ENCODE results near the gene CCL27.

The CCL27 gene

DNA sequence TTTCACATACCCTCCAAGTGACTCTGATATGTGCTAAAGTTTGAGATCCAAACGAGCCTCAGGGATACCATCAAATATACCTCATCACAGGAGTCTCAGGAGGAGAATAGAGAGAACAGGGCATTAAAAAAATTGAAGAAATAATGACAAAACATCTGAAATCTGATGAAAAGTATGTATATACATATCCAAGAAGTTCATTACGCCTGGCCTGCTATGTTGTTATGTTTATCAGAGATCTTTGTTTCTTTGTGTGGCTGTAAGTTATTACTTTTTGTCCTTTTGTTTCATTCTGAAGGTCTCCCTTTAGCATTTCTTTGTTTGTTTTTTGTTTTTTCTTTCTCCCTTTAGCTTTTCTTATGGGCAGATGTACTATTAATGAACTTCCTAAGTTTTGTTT lies 31.1 kb upstream of the CCL27 start:
- Histone ChIP-seq H3K79me2 (ENCODE audit: insufficient read depth, low read depth) (no peaks in the 10 kb centered on the region), H3K27me3 (ENCODE audit: insufficient read depth, low read depth) (no peaks in the 10 kb centered on the region), H3K4me2 (no peak overlapping the region), H2AFZ (ENCODE audit: low read depth) (no peak overlapping the region), H4K20me1 (ENCODE audit: insufficient read depth) (no peaks in the 10 kb centered on the region), H3K4me3 (IDR thresholded peaks at IDR 0.05; ENCODE audit: insufficient read depth, low read depth, low read length) (no peak overlapping the region), H3K4me1 (ENCODE audit: low read depth, poor library complexity, severe bottlenecking) (no peaks in the 10 kb centered on the region), H3K36me3 (ENCODE audit: insufficient read depth) (no peaks in the 10 kb centered on the region), H3K27ac (no peak overlapping the region), H3K9ac (no peak overlapping the region)
- TF ChIP-seq, protein P1, sequence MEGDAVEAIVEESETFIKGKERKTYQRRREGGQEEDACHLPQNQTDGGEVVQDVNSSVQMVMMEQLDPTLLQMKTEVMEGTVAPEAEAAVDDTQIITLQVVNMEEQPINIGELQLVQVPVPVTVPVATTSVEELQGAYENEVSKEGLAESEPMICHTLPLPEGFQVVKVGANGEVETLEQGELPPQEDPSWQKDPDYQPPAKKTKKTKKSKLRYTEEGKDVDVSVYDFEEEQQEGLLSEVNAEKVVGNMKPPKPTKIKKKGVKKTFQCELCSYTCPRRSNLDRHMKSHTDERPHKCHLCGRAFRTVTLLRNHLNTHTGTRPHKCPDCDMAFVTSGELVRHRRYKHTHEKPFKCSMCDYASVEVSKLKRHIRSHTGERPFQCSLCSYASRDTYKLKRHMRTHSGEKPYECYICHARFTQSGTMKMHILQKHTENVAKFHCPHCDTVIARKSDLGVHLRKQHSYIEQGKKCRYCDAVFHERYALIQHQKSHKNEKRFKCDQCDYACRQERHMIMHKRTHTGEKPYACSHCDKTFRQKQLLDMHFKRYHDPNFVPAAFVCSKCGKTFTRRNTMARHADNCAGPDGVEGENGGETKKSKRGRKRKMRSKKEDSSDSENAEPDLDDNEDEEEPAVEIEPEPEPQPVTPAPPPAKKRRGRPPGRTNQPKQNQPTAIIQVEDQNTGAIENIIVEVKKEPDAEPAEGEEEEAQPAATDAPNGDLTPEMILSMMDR (conservative IDR thresholded peaks at IDR 0.05; ENCODE audit: low read depth, low read length) = no peak

DNA sequence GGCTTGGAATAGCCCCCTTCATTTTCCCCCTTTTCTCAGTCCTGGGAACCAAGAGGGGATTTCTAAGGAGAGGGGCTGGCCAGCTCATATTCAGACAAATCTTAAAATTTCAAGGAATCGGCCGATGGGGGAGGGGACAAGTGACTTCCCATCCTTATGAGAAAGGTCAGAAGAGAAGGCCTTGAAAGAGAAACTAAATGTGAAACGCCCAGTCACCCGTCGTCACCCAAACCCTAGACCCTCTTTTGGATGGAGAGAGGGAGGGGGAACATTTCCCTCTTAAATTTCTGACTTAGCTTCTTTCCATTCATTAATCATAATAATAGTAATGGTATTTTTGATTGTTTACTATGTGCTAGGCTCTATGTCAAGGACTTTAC lies 29.5 kb upstream of the CCL27 start:
- Histone ChIP-seq H3K27ac (no peak overlapping the region), H3K4me1 (ENCODE audit: low read depth, poor library complexity, severe bottlenecking) (no peaks in the 10 kb centered on the region), H3K79me2 (ENCODE audit: insufficient read depth, low read depth) (no peaks in the 10 kb centered on the region), H3K4me3 (IDR thresholded peaks at IDR 0.05; ENCODE audit: insufficient read depth, low read depth, low read length) (no peak overlapping the region), H3K9ac (no peak overlapping the region), H2AFZ (ENCODE audit: low read depth) (no peak overlapping the region), H3K27me3 (ENCODE audit: insufficient read depth, low read depth) (no peaks in the 10 kb centered on the region), H3K4me2 (no peak overlapping the region), H4K20me1 (ENCODE audit: insufficient read depth) (no peaks in the 10 kb centered on the region), H3K36me3 (ENCODE audit: insufficient read depth) (no peaks in the 10 kb centered on the region)
- TF ChIP-seq, protein P1 (conservative IDR thresholded peaks at IDR 0.05; ENCODE audit: low read depth, low read length) = no peak

DNA sequence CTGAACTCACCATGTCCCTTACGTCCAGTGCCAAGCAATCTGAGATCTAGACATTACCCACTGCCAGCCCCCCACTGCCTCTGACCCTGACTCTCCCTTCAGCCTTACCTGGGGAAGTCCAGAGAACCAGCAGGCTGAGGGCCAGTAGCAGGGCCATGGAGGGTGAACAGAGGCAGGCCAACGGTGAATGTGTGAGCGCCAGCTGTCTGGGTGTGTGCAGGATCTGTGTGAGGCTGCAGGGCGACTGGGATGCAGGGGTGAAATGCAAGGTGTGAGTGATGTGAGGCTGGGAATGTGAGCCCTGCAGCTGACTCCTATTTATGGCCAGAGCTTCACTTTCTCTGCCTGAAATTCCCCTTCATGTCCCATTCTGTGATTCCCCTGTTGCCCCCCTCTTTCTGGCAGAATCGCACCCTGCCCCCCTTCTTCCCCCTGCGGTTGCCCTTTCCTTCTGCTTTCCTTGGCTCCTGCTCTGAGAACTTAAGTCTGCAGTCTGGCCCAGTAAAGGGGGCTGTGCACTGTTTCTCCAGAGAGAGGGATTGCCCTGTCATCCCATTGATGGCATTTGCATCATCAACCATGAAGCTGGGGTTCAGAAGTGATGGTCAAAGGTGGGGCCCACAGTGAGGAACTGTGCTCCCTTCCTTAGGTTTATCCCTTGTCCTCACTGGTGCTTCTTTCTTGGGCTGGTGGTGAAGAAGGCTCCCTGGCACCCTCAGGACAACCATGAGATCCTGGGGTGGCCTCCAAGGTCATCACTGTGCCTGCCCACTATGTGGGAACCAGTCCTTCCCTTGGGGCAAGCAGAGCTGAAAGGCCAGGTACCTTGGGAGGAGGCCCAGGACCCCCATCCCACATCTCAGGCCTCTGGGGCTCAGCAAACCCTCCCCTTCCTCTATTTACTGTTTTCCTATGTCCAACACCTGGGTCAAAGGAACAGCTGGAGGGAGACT lies 28.8 kb upstream of the CCL27 start, which contains the start of gene CCL19:
CCL19 (minus strand) TSS at position 294 of the 953 bp plus-strand sequence; CDS start at position 157, 137 bp downstream.
- Histone ChIP-seq H3K9ac (no peak within 1 kb of the TSS), H3K4me3 (IDR thresholded peaks at IDR 0.05; ENCODE audit: insufficient read depth, low read depth, low read length) (no peak within 1 kb of the TSS), H4K20me1 (ENCODE audit: insufficient read depth) (no peaks in the 10 kb centered on the region)

DNA sequence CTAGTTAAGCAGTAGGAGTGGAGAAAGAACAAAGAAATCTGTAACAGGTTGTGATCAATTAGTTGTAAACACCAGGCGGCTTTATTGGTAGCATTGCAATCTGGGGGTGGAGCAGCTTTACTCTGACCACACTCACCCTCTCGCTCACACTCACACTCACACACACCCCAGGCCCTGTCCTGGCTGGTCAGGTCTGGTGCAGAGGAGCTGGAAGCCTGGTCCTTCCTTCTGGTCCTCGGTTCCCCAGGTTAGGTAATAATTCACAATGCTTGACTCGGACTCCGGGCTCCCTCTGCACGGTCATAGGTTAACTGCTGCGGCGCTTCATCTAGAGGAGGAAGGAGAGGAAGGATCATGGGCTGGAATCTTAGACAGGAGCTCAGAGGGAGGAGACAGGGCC lies 27.1 kb upstream of the CCL27 start:
- TF ChIP-seq, protein P1 (conservative IDR thresholded peaks at IDR 0.05; ENCODE audit: low read depth, low read length) = no peak
- H3K4me3 ChIP-seq (IDR thresholded peaks at IDR 0.05; ENCODE audit: insufficient read depth, low read depth, low read length) = no peak overlapping the region
- H3K27me3 ChIP-seq (ENCODE audit: insufficient read depth, low read depth) = no peaks in the 10 kb centered on the region
- no peaks in the 10 kb centered on the region for H3K36me3 ChIP-seq (ENCODE audit: insufficient read depth)
- H3K4me1 ChIP-seq (ENCODE audit: low read depth, poor library complexity, severe bottlenecking) = no peaks in the 10 kb centered on the region
- no peak overlapping the region for H2AFZ ChIP-seq (ENCODE audit: low read depth)
- H4K20me1 ChIP-seq (ENCODE audit: insufficient read depth) = no peaks in the 10 kb centered on the region
- no peak overlapping the region for H3K27ac ChIP-seq
- no peaks in the 10 kb centered on the region for H3K79me2 ChIP-seq (ENCODE audit: insufficient read depth, low read depth)
- H3K4me2 ChIP-seq = no peak overlapping the region
- no peak overlapping the region for H3K9ac ChIP-seq

More for the DNA sequence above, 28.8 kb upstream of the CCL27 start, which contains the start of gene CCL19:
- no peaks in the 10 kb centered on the region for H3K79me2 ChIP-seq (ENCODE audit: insufficient read depth, low read depth)
- no peak within 1 kb of the TSS for H2AFZ ChIP-seq (ENCODE audit: low read depth)
- no peak within 1 kb of the TSS for H3K27ac ChIP-seq
- H3K36me3 ChIP-seq (ENCODE audit: insufficient read depth) = no peaks in the 10 kb centered on the region
- TF ChIP-seq, protein P1 (conservative IDR thresholded peaks at IDR 0.05; ENCODE audit: low read depth, low read length) = no peak
- no peak within 1 kb of the TSS for H3K4me2 ChIP-seq
- H3K4me1 ChIP-seq (ENCODE audit: low read depth, poor library complexity, severe bottlenecking) = no peaks in the 10 kb centered on the region
- no peaks in the 10 kb centered on the region for H3K27me3 ChIP-seq (ENCODE audit: insufficient read depth, low read depth)
